ENCODE measurements around the gene AXIN2.

- TF ChIP-seq CTCF (IDR thresholded peaks at IDR 0.05): no peak
- no peak for TF ChIP-seq POLR2A (IDR thresholded peaks at IDR 0.05)
Measured at GRCh38 chr17:65572186-65572580, 10.7 kb upstream of the AXIN2 start.
